GM12878 (cell line): ENCODE measurements around the gene IQGAP1. TPM values are rescaled to one million over a fixed set of nuclear protein-coding genes. Genes with fewer than 3 reads are reported as not detected.

ENCODE experiments used
- ATAC-seq: fragments of 200-7000 bp; cut with Tn5 transposase; 3 replicates; pipeline ENCODE4 v1.9.1; 2020; ENCODE audit warnings: mild to moderate bottlenecking, moderate library complexity
- BruUV-seq: library from RNA; stranded (reverse); fragments of 400-500 nt; replicated peaks from 2 replicates; lab custom pipeline; 2021; lab: Mats Ljungman, UMichigan
- CTCF ChIA-PET: fragments of 300-600 bp; sonication (Branson Sonifier 250); formaldehyde crosslinking; extraction: SDS; loops from one replicate; lab custom pipeline; 2021; ENCODE audit warnings: inconsistent platforms; lab: Yijun Ruan, JAX
- POLR2A ChIA-PET: fragments of 350-600 bp; formaldehyde crosslinking; extraction: SDS; loops from one replicate; lab custom pipeline; 2021; ENCODE audit warnings: inconsistent platforms; lab: Charles Lee
- RAD21 ChIA-PET: fragments of 300-600 bp; sonication (Branson Sonifier 250); formaldehyde crosslinking; loops from one replicate; lab custom pipeline; 2023; ENCODE audit warnings: antibody characterized with exemption; ENCODE audit not compliant: unreplicated experiment; lab: Charles Lee
- SMC1A ChIA-PET: fragments of 300-600 bp; sonication (Branson Sonifier 250); formaldehyde crosslinking; loops from one replicate; lab custom pipeline; 2023; ENCODE audit not compliant: unreplicated experiment, uncharacterized antibody; lab: Charles Lee
- DNase-seq: peaks from one replicate; pipeline ENCODE4 v3.0.0-alpha.2; 2011; ENCODE audit warnings: low read depth, low spot score
- FAIRE-seq: peaks from 3 replicates; lab custom pipeline; 2011; peaks lifted over from hg19 to GRCh38; lab: Jason Lieb, UNC
- H2AFZ ChIP-seq: 2 replicates; pipeline ENCODE4 v1.6.0; 2011; ENCODE audit warnings: low read depth, low read length, control low read depth; ENCODE audit not compliant: control insufficient read depth
- H3K27ac ChIP-seq: 2 replicates; pipeline ENCODE4 v1.5.1; 2011; ENCODE audit warnings: control low read depth; ENCODE audit not compliant: control insufficient read depth, insufficient read depth
- H3K27me3 ChIP-seq, 2 experiments: replicated peaks in 1 of 2; 2 replicates each; pipeline versions ENCODE4 v1.6.0 to v1.6.1; 2011; ENCODE audit warnings: low read length in 1 of 2; ENCODE audit not compliant: control insufficient read depth in 2 of 2, insufficient read depth in 2 of 2
- H3K36me3 ChIP-seq, 2 experiments: 2 replicates each; pipeline ENCODE4 v1.5.1; 2011; ENCODE audit warnings: low read length in 1 of 2; ENCODE audit not compliant: control insufficient read depth in 2 of 2, insufficient read depth in 2 of 2
- H3K4me1 ChIP-seq: 2 replicates; pipeline ENCODE4 v1.6.1; 2011; ENCODE audit warnings: mild to moderate bottlenecking, low read length, moderate library complexity, mixed read lengths; ENCODE audit not compliant: control insufficient read depth, insufficient read depth
- H3K4me2 ChIP-seq: 2 replicates; pipeline ENCODE4 v1.6.0; 2011; ENCODE audit warnings: control low read depth; ENCODE audit not compliant: control insufficient read depth, insufficient read depth
- H3K4me3 ChIP-seq: fragments of 200-600 bp; sonication (generic); 2 replicates; pipeline ENCODE4 v1.5.1; 2016
- H3K79me2 ChIP-seq: 2 replicates; pipeline ENCODE4 v1.6.0; 2011; ENCODE audit warnings: low read length; ENCODE audit not compliant: control insufficient read depth, insufficient read depth
- H3K9ac ChIP-seq: 2 replicates; pipeline ENCODE4 v1.8.0; 2011; ENCODE audit warnings: low read length, control low read depth, mixed read lengths; ENCODE audit not compliant: control insufficient read depth, insufficient read depth
- H3K9me3 ChIP-seq: replicated peaks from 3 replicates; pipeline ENCODE4 v1.5.1; 2011; ENCODE audit warnings: mild to moderate bottlenecking, low read length; ENCODE audit not compliant: control insufficient read depth, insufficient read depth
- H4K20me1 ChIP-seq: 2 replicates; pipeline ENCODE4 v1.6.0; 2011; ENCODE audit not compliant: control insufficient read depth, insufficient read depth
- BMI1 ChIP-seq: fragments of 450-650 bp; IDR thresholded peaks from 2 replicates; pipeline ENCODE4 v1.6.1; 2016; ENCODE audit warnings: mild to moderate bottlenecking, moderate library complexity, borderline replicate concordance
- EZH2 ChIP-seq: IDR thresholded peaks from 2 replicates; pipeline ENCODE4 v1.6.1; 2012; ENCODE audit warnings: low read depth, mild to moderate bottlenecking, control low read depth, inconsistent platforms, low read length, borderline replicate concordance; ENCODE audit not compliant: control insufficient read depth
- SIN3A ChIP-seq: IDR thresholded peaks from 2 replicates; pipeline ENCODE4 v1.6.1; 2012; ENCODE audit warnings: low read depth, low read length, improper control_type of control experiment
- WGBS: methylation state at CpG from one replicate; pipeline ENCODE4 v1.1.6; 2016; ENCODE audit warnings: low lambda C conversion rate; ENCODE audit not compliant: insufficient replicate concordance, insufficient coverage; ENCODE audit errors: missing lambda C conversion rate; 5-methylcytosine and 5-hydroxymethylcytosine counted together
- in situ Hi-C: fragments of 300-500 bp; cut with MboI; formaldehyde crosslinking; loops from 9 replicates; pipeline ENCODE4 v1.14.3; 2018; ENCODE audit warnings: mixed read lengths
- intact Hi-C: fragments of 100-400 bp; cut with micrococcal nuclease; formaldehyde crosslinking; loops from one replicate; pipeline ENCODE4 v1.14.2; 2022; ENCODE audit not compliant: unreplicated experiment
- polyA plus RNA-seq, 11 experiments: library from polyadenylated mRNA; depleted of rRNA in 4 of 11; unstranded in 6 of 11; stranded (reverse) in 5 of 11; fragments of >200 nt; fragmentation: Nextera tagmentation in 4 of 11; fragmentation: Illumina TruSeq in 1 of 11; extraction: Ambion mirVana in 4 of 11; extraction: Trizol in 1 of 11; gene quantifications; 1 replicate in 1 of 11; 2 replicates in 10 of 11; pipeline versions ENCODE4 v1.2.1 to v1.2.3, GENCODE V29; 2011 to 2016; ENCODE audit warnings: inconsistent platforms in 2 of 11, missing spikeins in 2 of 11, low read depth in 1 of 11
- total RNA-seq, 4 experiments: library from RNA; depleted of rRNA in 3 of 4; stranded (reverse); fragments of >200 nt in 3 of 4; fragmentation: Illumina TruSeq in 1 of 4; extraction: Trizol in 1 of 4; gene quantifications; 2 replicates each; pipeline versions ENCODE4 v1.2.1 to v1.2.3, GENCODE V29; 2013 to 2021
- TF ChIP-seq, protein P1 (sequence below): IDR thresholded peaks from 2 replicates; pipeline ENCODE4 v1.6.1; 2011; ENCODE audit warnings: borderline replicate concordance, low read depth, mild to moderate bottlenecking, moderate library complexity, low read length; ENCODE audit not compliant: insufficient read depth, poor library complexity, severe bottlenecking
- TF ChIP-seq, protein P2 (sequence below): fragments of 450-650 bp; IDR thresholded peaks from 2 replicates; pipeline ENCODE4 v1.6.1; 2016; ENCODE audit warnings: mild to moderate bottlenecking
- TF ChIP-seq, protein P3 (sequence below): fragments of 450-650 bp; IDR thresholded peaks from 2 replicates; pipeline ENCODE4 v1.6.1; 2017; ENCODE audit warnings: mild to moderate bottlenecking, moderate library complexity

IQGAP1 gene
- total and polyA plus RNA-seq, 10 of the 15 experiments (the other 5 are each of a cell fraction or from before 2014, with no cell fraction given), result 65.2 to 250 (median 112) TPM

DNA sequence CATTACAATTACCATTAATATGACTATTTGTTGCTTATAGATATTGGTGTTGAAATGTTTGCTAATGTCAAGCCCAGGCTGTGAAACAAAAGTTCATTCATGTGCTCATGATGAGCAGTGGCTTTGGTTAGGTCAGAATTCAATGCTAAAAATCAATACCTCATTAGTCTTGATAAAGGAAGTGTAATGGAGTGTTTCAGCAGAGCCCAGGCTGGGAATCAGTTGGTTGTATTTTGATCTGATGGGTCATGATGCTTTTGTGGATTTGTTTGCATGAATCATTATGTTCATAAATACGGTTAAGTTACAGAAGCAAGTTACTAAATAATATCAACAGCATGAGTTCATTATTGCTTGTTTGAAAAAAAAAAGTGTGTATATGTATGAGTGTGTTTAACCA, 49.5 kb upstream of the IQGAP1 start:
- ChIA-PET RAD21 (no interaction called here), POLR2A (no interaction called here), CTCF (interaction anchor here (0.8 kb wide), 1 partner anchor 19 kb away, joined by 3 read pairs; no protein-coding TSS in a partner anchor), SMC1A (no interaction called here)
- no peaks in the 10 kb centered on the region for H3K36me3 ChIP-seq
- DNase-seq (no peak), ATAC-seq (no peak), FAIRE-seq (no peak)
- no peaks in the 10 kb centered on the region for H4K20me1 ChIP-seq
- H2AFZ ChIP-seq, result no peak overlapping the region
- no peaks in the 10 kb centered on the region for H3K9me3 ChIP-seq
- no peak overlapping the region for H3K9ac ChIP-seq
- H3K79me2 ChIP-seq, result no peaks in the 10 kb centered on the region
- H3K27me3 ChIP-seq, result no peaks in the 10 kb centered on the region
- in situ Hi-C loops, result loop anchor here (25.0 kb wide), 1 partner anchor 899 kb away; no protein-coding TSS in a partner anchor
- intact Hi-C loops, result no loop called here
- no TSS peak for BruUV-seq
- TF ChIP-seq, protein P1, sequence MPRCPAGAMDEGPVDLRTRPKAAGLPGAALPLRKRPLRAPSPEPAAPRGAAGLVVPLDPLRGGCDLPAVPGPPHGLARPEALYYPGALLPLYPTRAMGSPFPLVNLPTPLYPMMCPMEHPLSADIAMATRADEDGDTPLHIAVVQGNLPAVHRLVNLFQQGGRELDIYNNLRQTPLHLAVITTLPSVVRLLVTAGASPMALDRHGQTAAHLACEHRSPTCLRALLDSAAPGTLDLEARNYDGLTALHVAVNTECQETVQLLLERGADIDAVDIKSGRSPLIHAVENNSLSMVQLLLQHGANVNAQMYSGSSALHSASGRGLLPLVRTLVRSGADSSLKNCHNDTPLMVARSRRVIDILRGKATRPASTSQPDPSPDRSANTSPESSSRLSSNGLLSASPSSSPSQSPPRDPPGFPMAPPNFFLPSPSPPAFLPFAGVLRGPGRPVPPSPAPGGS, result no peak
- TF ChIP-seq, protein P2, sequence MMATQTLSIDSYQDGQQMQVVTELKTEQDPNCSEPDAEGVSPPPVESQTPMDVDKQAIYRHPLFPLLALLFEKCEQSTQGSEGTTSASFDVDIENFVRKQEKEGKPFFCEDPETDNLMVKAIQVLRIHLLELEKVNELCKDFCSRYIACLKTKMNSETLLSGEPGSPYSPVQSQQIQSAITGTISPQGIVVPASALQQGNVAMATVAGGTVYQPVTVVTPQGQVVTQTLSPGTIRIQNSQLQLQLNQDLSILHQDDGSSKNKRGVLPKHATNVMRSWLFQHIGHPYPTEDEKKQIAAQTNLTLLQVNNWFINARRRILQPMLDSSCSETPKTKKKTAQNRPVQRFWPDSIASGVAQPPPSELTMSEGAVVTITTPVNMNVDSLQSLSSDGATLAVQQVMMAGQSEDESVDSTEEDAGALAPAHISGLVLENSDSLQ, result no peak
- TF ChIP-seq SIN3A, result no peak
- TF ChIP-seq EZH2, result no peak
- no peak for TF ChIP-seq BMI1
- TF ChIP-seq, protein P3, sequence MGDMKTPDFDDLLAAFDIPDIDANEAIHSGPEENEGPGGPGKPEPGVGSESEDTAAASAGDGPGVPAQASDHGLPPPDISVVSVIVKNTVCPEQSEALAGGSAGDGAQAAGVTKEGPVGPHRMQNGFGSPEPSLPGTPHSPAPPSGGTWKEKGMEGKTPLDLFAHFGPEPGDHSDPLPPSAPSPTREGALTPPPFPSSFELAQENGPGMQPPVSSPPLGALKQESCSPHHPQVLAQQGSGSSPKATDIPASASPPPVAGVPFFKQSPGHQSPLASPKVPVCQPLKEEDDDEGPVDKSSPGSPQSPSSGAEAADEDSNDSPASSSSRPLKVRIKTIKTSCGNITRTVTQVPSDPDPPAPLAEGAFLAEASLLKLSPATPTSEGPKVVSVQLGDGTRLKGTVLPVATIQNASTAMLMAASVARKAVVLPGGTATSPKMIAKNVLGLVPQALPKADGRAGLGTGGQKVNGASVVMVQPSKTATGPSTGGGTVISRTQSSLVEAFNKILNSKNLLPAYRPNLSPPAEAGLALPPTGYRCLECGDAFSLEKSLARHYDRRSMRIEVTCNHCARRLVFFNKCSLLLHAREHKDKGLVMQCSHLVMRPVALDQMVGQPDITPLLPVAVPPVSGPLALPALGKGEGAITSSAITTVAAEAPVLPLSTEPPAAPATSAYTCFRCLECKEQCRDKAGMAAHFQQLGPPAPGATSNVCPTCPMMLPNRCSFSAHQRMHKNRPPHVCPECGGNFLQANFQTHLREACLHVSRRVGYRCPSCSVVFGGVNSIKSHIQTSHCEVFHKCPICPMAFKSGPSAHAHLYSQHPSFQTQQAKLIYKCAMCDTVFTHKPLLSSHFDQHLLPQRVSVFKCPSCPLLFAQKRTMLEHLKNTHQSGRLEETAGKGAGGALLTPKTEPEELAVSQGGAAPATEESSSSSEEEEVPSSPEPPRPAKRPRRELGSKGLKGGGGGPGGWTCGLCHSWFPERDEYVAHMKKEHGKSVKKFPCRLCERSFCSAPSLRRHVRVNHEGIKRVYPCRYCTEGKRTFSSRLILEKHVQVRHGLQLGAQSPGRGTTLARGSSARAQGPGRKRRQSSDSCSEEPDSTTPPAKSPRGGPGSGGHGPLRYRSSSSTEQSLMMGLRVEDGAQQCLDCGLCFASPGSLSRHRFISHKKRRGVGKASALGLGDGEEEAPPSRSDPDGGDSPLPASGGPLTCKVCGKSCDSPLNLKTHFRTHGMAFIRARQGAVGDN, result no peak
- no peak overlapping the region for H3K4me2 ChIP-seq
- peaks cover 10% of the 10 kb centered on the region; the same call in 1 of the 2 replicates for H3K4me1 ChIP-seq
- H3K4me3 ChIP-seq, result no peak overlapping the region
- 89% methylated on average over 1 of the region's 1 CpG for WGBS
- no peak overlapping the region for H3K27ac ChIP-seq
